Stimulated activated CD8-positive, alpha-beta memory T cell treated with anti-CD3 and anti-CD28 coated beads, Interleukin-7, amount 100 ng/mL, for 1 hour (primary cell): ENCODE measurements around the gene STMN3.
"Not testable (repeated sequence)": the region's sequence is repeated elsewhere in the genome, so short reads cannot be mapped to it uniquely, and the experiment has no call there.

Experiments used
- DNase-seq, 2 donors: peaks; one replicate each; pipeline ENCODE4 v3.0.0-alpha.2; 2020; ENCODE audit warnings: low read depth in 2 of 2

The STMN3 gene

DNA sequence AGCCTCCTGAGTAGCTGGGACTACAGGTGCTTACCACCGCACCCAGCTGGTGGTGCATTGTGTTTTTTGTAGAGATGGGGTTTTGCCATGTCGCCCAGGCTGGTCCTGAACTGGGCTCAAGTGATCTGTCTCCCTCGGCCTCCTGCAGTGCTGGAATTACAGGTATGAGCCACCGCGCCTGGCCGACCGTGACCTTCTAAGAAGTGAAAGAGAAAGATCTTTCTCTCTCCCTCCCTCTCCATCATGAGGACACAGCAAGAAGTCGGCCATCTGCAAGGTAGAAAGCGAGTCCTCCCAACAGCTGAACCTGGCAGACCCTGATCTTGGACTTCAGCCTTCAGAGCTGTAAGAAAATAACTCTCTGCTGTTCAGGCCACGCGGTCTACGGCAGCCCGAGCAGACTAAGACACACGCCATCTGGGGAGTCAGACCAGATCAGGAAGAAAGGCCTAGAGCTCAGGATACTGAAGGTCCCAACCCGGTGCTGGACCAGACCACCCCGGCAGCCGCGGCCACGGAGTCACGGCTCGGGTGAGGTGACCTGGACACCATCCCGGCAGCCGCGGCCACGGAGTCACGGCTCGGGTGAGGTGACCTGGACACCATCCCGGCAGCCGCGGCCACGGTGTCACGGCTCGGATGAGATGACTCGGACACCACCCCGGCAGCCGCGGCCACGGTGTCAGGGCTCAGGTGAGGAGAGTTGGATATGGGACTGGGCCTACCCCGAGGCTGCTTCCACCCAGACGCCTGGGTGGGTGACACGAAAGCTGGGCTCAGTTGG lies 35.9 kb downstream of the STMN3 start:
- no peak for DNase-seq

- DNase-seq, result not testable (repeated sequence)
Observed at GRCh38 chr20:63613863-63614594, 39.2 kb downstream of the STMN3 start.

DNA sequence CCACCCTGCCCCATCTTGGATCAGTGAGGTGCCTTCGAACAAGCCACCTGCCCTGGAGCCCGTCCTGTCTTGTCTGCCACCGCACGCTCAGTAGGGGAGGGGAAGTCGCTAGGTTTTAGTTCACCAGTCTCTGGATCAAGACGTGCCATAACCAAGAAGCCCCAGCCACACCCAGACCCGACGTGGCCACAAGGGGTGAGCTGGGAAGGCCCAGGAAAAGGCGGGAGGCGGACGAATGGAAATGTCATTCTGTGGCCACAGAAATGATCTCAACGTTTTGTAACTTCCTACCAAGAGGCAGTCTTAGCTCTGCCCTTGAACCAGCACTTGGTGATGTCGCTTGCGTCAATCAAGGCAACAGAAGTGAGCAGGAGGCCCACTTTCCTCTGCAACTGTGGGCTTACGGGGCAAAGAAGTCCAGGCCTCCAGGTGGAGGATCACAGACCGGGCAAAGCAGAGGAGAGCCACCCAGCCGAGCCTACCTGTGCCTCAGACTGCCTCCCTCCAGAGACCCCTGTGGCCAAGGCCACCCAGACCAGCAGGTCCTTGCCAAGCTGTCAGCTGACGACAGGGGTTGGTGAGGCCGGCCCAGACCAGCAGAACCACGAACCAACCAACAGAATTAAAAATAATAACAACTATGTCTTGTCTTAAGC lies 40.8 kb downstream of the STMN3 start:
- DNase-seq, result no peak

GRCh38 chr20:63611646-63612045 lies 41.6 kb downstream of the STMN3 start:
- no peak for DNase-seq

- no peak for DNase-seq
Observed at GRCh38 chr20:63610581-63611435, 42.4 kb downstream of the STMN3 start.

DNA sequence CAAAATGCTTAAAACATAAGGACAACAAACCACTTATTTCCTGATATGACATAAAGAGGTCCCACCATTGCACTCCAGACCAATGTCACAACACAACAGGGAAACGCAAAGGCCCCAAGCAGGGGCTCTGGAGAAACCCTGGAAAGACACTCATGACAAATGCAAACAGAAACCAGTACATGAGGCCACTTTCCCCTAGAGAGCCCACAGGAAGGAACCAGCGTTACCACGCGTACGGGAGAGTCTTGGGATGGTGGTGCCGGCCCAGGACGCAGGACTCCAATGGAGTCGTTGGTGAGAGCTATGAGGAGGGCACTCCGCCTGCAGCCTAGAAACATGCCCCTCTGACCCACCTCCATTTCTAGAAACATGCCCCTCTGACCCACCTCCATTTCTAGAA lies 46.5 kb downstream of the STMN3 start:
- no peak for DNase-seq

DNA sequence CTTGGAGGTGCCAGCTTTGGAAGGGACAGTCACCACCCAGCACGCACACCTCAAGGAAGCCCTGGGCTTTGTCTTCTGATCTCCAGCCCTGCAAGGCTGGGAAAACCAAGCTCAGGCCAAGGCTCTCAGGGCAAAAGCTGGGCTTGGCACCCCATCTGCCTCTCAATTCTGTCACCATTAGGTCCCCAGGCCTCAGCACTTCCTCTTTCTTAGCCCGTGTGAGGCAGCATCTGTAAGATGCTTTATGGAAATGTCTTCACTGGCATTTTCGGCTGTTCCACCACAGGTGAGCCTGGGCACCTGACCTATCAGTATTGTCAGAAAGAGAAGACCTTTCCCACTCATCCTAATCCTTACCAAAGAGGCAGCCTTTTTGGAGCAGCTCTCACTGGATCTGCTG lies 50.9 kb downstream of the STMN3 start:
- DNase-seq, result no peak

DNA sequence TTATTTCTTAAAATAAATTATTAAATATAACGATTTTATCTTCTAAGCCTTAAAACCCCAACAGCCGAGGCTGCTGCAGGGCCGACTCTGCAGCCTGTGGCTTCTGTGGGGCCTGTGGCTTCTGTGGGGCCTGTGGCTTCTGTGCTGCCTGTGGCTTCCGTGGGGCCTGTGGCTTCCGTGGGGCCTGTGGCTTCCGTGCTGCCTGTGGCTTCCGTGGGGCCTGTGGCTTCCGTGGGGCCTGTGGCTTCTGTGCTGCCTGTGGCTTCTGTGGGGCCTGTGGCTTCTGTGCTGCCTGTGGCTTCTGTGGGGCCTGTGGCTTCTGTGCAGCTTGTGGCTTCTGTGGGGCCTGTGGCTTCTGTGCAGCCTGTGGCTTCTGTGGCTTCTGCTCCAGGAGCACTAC lies 51.5 kb downstream of the STMN3 start:
- not testable (repeated sequence) for DNase-seq

GRCh38 chr20:63599396-63600050 lies 53.7 kb downstream of the STMN3 start:
- no peak for DNase-seq

- no peak for DNase-seq
Observed at GRCh38 chr20:63598479-63599395, 54.5 kb downstream of the STMN3 start.

DNA sequence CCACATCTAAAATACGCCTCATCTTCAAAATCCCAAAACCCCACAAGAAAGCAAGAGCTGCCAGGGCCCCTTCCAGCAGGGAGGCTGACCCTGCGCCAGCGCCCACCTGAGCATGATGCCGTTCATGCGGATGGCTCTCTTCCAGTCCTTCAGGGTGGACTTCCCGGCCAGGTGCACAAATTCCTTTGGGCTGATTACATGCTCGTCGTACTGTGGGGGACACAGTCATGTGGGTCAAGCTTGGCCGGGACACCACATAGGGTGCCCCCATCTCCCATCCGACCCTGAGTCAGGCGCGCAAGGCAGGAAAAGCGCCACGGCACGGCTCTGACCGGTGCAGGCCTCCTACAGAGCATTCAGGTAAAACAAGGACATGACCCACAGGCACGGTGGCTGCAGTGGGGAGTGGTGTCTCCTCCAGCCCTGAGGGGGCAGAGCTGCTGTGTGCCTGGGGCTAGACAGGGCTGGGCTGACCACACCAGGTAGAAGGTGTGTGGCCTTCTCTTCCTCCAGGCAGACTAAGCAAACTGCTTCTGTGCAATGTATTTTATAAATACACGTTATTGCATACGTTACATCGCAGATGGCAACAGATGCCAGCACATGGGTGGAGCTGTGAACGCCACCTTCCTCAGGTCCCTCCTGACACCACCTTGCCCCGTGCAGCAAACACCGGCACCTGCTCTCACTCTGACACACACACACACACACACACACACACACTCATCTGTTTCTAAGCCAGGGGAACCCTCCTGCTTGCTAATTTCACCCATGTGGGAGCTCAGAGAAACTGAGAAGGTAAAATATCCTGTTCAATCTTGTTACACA lies 55.4 kb downstream of the STMN3 start:
- no peak for DNase-seq

DNA sequence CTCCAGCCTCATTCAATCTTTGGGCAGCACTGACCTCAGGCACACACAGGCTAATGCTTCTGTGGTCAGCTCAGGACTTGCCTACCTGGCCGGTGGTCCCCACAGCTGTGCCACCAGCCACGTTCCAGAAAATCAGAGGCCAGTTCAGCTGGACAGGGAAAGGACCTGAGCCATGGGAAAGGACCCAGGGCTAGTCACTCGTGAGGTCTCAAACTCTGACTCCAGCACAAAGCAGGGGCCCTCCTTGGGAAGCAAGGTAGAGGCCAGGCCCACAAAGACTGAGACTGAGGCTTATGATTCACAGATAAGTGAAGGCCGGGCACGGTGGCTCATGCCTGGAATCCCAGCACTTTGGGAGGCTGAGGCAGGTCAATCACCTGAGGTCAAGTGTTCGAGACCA lies 56.8 kb downstream of the STMN3 start:
- no peak for DNase-seq

DNA sequence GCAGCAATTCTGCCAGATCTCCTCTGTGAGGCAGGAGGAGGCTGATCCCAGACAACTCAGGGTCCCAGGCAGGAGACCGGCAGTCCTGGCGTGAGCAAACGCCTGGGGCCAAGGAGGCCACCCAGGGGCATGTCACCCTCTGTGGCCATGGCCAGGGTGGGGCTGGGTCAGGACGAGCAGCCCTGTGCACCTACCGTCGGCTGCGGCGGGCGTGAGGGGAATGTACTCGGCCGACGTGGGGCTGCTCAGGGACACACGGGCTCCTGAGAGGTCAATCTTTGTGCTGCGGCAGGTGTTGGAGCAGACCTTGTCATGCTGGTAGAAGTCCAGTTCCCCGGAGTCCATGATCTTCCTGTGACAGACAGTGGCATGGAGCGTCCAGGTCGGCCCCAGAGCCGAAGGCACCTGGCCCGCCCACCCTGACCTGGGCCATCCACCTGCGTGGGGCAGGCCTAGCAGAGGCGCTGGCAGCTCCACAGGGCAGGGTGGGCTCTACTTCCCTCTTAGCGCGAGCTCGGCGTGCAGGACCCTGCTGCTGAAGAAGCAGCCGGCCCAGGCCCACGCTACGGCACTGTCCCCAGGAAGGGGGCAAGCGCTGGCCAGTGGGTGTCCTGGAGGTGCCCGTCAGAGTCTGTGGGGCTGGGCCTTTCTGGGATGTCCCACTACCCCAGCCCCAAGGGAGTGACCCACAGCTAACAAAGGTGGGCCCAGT lies 57.7 kb downstream of the STMN3 start:
- DNase-seq, result no peak

DNA sequence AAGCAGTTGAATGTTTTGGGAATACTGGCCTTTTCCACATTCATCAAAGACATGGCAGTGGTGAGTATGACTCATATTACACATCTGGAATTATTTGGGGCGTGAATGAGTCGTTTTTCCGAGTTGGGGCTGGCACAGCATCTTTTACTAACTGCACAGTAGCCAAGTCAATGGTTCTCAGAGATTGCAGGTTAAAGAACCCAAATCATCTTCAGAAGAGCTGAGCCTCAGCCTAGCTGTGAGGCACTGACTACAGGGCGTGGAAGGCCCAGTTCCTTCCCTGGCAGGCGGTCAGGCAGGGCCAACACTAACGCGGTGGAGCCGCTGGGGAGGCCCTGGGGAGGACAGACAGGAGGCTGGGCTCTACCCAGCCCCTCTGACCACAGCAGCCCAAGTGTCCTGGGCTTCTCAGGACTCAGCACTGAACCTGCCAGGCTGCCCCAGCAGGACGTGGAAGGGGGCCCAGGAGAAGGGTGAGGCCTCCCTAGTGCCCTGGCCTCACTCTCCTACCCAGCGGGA lies 59.1 kb downstream of the STMN3 start:
- no peak for DNase-seq

DNA sequence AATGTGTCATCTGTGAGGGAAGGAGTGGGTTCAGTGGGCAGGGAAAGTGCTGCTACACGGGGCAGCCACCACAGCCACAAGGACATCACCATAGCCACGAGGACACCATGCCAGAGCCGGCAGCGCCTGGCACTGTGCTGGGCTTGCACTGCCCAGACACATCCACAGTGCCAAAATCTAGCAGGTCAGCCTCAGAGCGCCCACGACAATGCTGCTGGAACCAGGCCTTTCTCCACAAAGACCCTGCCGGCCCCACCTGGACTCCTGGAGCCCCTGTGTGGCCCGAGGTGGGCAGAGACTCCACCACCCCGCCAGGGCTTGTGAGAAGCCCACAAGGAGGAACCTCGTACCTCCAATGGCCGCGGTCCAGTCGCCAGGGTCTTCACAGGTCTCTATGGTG lies 60.6 kb downstream of the STMN3 start:
- DNase-seq, result no peak

- no peak for DNase-seq
Observed at GRCh38 chr20:63591786-63592355, 61.4 kb downstream of the STMN3 start.

DNA sequence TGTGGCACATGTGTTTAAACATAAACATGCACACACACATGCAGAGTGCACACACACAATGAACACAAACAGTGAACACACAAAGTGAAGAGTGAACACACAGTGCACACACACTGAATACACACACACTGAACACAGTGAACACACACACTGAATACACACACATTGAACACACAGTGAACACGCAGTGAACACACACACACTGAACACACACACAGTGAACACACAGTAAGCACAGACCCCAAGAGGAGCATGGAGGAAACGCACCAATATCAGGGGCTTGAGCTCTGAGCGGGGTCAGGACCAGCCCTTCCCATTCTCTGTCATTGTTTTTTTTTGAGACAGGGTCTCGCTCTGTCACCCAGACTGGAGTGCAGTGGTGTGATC lies 62.1 kb downstream of the STMN3 start:
- DNase-seq, result no peak
